ENCODE data around the gene SDHB.
A peak's percentile ranks its signal among the peaks of the same experiment; 100 is the strongest.

DNA sequence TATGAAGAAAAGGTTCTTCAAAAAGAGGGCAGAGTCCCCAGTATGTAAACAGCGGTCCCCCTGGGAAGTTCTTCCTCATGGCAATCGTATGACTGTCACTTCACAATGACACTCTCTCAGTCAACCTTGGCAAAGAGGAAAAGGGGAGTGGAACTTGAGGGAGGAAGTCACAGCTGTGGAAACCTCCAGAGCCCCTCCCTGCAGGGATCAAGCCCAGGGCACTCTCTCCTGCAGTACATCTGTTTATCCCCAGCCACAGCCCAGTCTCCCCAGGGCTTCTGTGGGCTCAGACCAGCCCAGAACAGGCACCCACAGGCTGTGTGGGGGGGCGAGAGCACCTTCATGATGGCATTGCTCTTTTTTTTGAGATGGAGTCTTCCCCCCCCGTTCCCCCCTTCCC lies 44.1 kb downstream of the SDHB start:
- TF ChIP-seq, protein P1, sequence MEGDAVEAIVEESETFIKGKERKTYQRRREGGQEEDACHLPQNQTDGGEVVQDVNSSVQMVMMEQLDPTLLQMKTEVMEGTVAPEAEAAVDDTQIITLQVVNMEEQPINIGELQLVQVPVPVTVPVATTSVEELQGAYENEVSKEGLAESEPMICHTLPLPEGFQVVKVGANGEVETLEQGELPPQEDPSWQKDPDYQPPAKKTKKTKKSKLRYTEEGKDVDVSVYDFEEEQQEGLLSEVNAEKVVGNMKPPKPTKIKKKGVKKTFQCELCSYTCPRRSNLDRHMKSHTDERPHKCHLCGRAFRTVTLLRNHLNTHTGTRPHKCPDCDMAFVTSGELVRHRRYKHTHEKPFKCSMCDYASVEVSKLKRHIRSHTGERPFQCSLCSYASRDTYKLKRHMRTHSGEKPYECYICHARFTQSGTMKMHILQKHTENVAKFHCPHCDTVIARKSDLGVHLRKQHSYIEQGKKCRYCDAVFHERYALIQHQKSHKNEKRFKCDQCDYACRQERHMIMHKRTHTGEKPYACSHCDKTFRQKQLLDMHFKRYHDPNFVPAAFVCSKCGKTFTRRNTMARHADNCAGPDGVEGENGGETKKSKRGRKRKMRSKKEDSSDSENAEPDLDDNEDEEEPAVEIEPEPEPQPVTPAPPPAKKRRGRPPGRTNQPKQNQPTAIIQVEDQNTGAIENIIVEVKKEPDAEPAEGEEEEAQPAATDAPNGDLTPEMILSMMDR (IDR thresholded peaks at IDR 0.05 in 8 of 11, conservative IDR thresholded peaks at IDR 0.05 in 3 of 11): no peak
- peak in 1 of 3 donors; percentile 54 for TF ChIP-seq POLR2AphosphoS5 (IDR thresholded peaks at IDR 0.05)

All from spleen (tissue), 7 donors.